ENCODE data around the gene SRRM3.
"Not testable (repeated sequence)": the region's sequence is repeated elsewhere in the genome, so short reads cannot be mapped to it uniquely, and the experiment has no call there.

The SRRM3 gene

GRCh38 chr7:76191783-76192240 is 9.9 kb upstream of the SRRM3 start:
- DNase-seq = no peak

- no peak for DNase-seq
Observed at GRCh38 chr7:76193466-76193865, 8.2 kb upstream of the SRRM3 start.

GRCh38 chr7:76193883-76194282 is 7.8 kb upstream of the SRRM3 start:
- DNase-seq = no peak

GRCh38 chr7:76196786-76197185 is 4.9 kb upstream of the SRRM3 start:
- peak in 1 of 14 donors; percentile 88 for DNase-seq

- no peak for DNase-seq
Observed at GRCh38 chr7:76198202-76198601, 3.5 kb upstream of the SRRM3 start.

GRCh38 chr7:76202666-76203030 is 952 bp downstream of the SRRM3 start:
- peak in 1 of 14 donors; percentile 62 for DNase-seq

GRCh38 chr7:76204147-76204546 is 2.5 kb downstream of the SRRM3 start:
- DNase-seq = no peak

- peak in 1 of 14 donors; percentile 60 for DNase-seq
Observed at GRCh38 chr7:76206633-76207032, 4.9 kb downstream of the SRRM3 start.

GRCh38 chr7:76209310-76209709 is 7.6 kb downstream of the SRRM3 start:
- DNase-seq = no peak

GRCh38 chr7:76211216-76211615 is 9.5 kb downstream of the SRRM3 start:
- DNase-seq = peak in 1 of 14 donors; percentile 88

- not testable (repeated sequence) for DNase-seq
Observed at GRCh38 chr7:76215349-76215748, 13.7 kb downstream of the SRRM3 start.

- DNase-seq = no peak
Observed at GRCh38 chr7:76216381-76217082, 14.8 kb downstream of the SRRM3 start.

GRCh38 chr7:76217942-76218566 is 16.4 kb downstream of the SRRM3 start:
- DNase-seq = no peak

- peak in 3 of 14 donors; percentile 4 to 26 (median 21) for DNase-seq
Observed at GRCh38 chr7:76220185-76221057, 18.7 kb downstream of the SRRM3 start.

- no peak for DNase-seq
Observed at GRCh38 chr7:76222333-76222732, 20.6 kb downstream of the SRRM3 start.

- no peak for DNase-seq
Observed at GRCh38 chr7:76222839-76223238, 21.1 kb downstream of the SRRM3 start.

- DNase-seq = no peak
Observed at GRCh38 chr7:76223286-76223972, 21.7 kb downstream of the SRRM3 start.

GRCh38 chr7:76224695-76225094 is 23.0 kb downstream of the SRRM3 start:
- no peak for DNase-seq

- DNase-seq = peak in 1 of 14 donors; percentile 4
Observed at GRCh38 chr7:76225379-76225778, 23.7 kb downstream of the SRRM3 start.

- DNase-seq = no peak
Observed at GRCh38 chr7:76225951-76226350, 24.3 kb downstream of the SRRM3 start.

- not testable (repeated sequence) for DNase-seq
Observed at GRCh38 chr7:76226878-76227423, 25.3 kb downstream of the SRRM3 start.

GRCh38 chr7:76230214-76230613 is 28.5 kb downstream of the SRRM3 start:
- DNase-seq = no peak

Data from C1 segment of cervical spinal cord (tissue), 14 donors.